Right renal pelvis (tissue), 4 donors: ENCODE measurements around the gene NDUFA9. TPM values are rescaled to one million over a fixed set of nuclear protein-coding genes. Genes with fewer than 3 reads are reported as not detected.

ENCODE experiments used
- DNase-seq, 4 donors: peaks; one replicate each; pipeline ENCODE4 v3.0.0-alpha.2; 2013; ENCODE audit warnings: low read depth in 4 of 4, low spot score in 3 of 4, missing footprints in 1 of 4
- polyA plus RNA-seq, 4 donors: library from polyadenylated mRNA; unstranded; fragments of 120-200 nt; gene quantifications; one replicate each; pipeline ENCODE4 v1.2.1, GENCODE V29; 2013; ENCODE audit not compliant: insufficient read length in 4 of 4

The NDUFA9 gene
- polyA plus RNA-seq, 4 donors: 122 to 132 (median 126) TPM

- no peak for DNase-seq
These were observed 36.4 kb downstream of the NDUFA9 start for GRCh38 chr12:4685317-4685716.

GRCh38 chr12:4690760-4691159, 41.8 kb downstream of the NDUFA9 start:
- DNase-seq: no peak

Other genes with a start within 250 kb of the NDUFA9 start
- gene FGF6, start 203.3 kb upstream of the NDUFA9 start, polyA plus RNA-seq: under 1 TPM in 1 of 4 donors, not detected in 3; 0.10 TPM
- gene RAD51AP1, start 110.2 kb upstream of the NDUFA9 start, polyA plus RNA-seq: 10 to 100 TPM; 21.6 to 32.9 (median 30.1) TPM
- gene DYRK4, start 86.9 kb upstream of the NDUFA9 start, polyA plus RNA-seq: 10 to 100 TPM; 50.7 to 57.6 (median 54.3) TPM
- gene AKAP3, start 63 bp upstream of the NDUFA9 start, polyA plus RNA-seq: 1 to 10 TPM; 3.9 to 5.2 (median 4.5) TPM
- 1 to 10 TPM; 2.7 to 3.3 (median 3.1) TPM for gene GALNT8, start 71.3 kb downstream of the NDUFA9 start, polyA plus RNA-seq